CD4-positive, alpha-beta T cell treated with Interferon alpha-2 for 1 hour (primary cell): ENCODE measurements around the gene EGFR.

Source experiments
- DNase-seq, 2 donors: peaks; one replicate each; pipeline ENCODE4 v3.0.0-alpha.2; 2020 to 2022

The EGFR gene

DNA sequence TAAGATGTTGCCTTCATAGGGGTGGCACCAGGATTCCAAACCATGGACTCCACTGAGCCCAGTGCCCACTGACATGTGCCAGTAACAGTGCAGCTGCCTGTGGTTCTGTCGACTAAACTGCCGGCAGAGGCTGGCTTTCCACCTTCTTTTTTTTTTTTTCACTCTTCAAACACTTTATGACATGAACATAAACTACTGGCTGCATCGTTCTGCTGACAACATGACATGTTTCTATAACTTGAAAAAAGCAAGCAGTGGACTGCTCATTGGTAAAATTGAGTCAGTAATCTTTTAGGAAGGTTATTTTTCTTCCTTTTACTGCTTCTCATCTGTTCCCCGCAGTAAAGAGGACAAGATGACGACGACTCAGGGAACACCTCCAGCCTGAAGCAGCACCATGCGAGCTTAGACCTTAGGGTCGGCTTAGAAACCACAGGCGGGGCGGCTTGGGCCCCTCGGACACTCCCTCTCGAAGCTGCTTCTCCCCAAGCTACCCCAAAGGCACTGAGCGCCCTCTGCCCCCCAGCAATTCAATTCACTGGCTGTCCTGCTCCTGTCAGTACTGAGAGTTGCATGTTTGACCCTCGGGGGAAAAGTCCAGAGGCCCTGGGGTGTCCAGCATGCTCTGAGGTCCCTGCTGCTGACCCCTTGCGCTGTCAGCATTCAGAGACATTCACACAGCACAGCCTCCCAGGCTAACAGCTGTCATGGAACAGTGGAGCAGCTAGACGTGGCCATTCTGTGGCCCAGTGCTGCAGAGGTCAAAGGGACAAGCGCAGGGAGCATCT is 112.5 kb downstream of the EGFR start:
- no peak for DNase-seq

DNA sequence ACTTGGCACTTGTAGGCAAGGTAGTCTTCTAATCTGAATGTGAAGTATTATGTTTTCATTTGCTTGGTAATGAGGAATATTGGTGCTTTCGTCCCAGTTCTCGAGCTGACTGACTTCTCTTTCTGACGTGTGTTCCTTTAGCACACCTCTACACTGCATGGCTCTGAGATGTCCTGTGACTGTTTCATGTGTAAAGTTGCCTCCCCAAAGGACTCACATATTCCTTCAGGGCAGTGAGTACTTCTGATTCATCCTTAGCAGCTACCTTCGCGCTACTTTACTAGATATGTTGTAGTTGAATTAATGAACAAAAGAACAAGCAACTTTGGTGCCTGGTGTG is 113.7 kb downstream of the EGFR start:
- DNase-seq = no peak

DNA sequence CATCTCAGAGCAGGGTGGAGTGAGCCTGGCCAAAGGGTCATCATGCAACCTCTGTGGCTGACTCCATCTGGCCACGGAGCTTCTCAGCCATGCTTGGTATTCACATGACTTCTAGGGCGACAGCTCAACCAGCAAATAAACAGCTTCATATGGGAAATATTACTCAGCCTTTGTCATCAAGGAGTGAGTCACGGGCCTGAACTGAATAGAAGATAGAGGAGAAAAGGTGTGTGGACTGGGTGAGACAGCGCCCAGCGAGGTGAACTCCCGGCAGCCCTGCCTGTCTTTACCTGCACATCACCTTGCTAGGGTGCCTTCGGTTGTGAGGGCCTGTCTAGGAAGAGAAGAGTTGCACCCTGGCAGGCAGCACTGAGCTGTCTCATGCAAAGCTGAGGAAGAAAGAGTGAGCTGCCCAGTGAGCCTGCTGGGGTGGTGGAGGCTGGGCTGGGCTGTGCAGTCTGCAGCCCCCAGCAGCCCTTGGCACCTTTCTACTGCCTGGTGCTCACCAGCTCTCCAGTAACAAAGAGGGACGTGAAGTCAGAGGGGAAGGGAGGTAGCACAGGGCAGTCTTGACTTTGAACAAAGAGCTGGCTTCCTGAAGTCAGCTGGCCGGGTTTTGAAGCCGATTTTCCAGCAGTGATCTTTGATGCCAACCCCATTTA is 114.2 kb downstream of the EGFR start:
- no peak for DNase-seq

DNA sequence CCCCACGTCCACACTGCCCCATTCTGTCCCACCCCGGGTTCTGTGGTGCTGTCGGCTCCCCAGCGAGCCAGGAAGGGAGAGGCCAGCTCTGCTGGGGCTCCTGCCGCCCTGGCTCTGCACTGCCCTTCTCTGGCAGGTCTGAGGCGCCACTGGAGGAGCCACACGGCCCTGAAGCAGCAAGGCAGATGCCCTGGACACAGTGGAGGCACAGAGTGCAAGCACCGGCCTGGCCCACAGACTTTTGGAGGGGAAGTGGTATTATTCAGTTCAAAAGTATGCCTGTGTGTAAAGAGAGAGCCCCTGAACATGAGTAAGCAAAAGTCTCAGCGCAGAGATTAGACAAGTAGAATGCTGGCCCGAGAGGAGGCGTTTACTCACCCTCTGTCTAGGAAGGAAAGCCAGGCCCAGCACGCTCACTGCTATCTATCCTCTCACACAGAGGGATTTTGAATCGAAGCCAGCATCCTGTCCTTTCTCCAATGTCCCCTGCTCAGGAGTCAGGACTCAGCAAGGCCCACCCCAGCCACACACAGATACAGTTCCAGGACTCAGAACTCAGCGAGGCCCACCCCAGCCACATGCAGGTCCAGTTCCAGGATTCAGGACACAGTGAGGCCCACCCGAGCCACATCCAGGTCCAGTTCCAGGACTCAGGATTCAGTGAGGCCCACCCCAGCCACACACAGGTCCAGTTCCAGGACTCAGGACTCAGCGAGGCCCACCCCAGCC is 115.0 kb downstream of the EGFR start:
- DNase-seq = no peak

DNA sequence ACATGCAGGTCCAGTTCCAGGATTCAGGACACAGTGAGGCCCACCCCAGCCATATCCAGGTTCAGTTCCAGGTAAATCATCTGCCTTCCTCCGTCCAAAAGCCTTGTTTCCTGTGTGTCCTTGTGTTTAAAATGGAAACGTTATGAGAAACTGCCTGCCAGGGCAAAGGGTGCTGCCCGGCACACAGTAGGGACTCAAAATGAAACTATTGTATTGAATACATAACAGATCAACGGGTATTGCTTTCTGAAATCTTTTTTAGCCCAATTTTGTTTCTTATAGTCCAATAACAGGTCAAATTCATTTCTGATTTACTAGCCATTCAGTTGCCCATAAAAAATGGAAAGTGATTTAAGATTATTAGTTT is 115.5 kb downstream of the EGFR start:
- DNase-seq = no peak

DNA sequence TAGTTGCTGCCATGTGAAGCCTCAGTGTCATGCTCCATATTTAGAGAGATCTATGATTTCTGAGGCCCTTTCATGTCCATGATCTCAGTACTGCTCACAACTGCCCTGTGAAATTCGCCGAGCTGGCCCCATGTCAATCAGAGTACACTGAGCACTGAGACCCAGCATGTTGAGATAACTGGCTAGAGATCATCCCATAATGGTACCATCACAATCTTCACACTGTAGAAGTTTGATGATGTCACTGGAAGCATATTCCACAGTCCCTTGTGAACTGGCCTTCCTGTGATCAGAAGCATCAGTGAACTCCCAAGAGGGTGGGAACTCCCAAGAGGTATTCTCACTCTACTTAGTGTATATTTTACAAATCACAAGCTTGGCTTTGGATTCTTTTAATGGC is 116.0 kb downstream of the EGFR start:
- no peak for DNase-seq

DNA sequence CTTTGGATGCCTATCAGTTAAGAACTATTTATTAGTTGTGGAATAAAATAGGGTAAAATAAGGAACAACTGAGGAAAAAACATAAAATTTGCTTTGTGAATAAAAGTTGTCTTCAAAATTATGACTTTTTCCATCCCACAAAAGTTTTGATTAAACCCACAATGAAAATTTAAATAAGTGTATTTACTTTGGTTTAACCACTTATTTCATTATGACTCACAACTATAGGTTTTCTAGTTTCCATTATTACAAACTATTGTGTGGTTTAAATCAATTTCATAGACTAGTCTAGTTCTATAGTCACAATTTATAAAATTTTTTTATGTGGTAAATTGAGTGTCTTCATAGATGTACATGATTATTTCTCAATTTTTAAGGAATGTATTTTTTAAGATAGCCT is 116.6 kb downstream of the EGFR start:
- no peak for DNase-seq

DNA sequence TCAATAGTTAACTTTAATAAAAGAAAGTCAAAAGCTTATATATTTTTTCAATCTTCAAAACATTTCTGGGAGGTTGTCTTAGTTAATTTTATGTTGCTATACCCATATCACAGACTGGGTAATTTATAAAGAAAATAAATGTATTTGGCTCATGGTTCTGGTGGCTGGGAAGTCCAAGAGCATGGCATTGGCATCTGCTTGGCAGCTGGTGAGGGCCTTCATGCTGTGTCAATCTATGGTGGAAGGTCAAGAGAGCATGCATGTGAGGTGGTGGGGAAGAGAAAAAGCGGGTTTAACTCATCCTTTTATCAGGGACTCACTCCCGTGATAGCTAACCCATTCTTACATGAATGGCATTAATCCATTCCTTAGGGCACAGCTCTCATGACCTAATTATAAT is 119.8 kb downstream of the EGFR start:
- no peak for DNase-seq

DNA sequence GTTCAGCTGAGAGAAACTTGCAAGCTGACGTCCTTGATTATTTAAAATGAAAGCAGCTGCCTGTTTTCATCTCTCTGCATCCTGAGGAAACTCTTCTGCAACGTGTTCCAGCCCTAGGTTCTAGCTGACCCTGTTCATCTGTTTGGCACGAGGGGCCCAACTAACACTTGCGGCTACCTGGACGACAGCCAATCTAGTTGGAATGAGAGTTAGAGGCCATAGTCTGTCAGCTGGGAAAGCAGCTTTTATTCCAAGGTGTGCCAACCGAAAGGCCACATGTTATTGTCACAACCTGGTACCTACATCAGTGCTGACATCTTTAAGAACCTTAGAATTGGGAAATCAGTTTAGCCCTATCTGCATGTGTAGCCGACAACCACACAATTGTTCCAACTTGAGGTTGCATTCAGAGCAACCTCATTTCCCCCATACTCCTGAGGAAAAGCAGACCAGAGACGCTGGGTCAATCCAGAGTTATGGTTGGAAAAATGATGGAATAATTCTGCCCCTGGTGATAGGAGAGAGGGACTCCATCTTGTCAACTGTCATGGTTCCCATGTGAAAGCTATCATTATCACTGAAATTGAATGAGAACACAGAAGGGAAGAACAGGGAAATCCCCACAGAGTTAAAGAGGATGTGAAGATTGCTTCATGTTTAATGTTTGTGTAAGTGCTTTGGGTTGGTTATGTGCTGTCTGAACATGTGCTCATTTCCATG is 121.6 kb downstream of the EGFR start:
- DNase-seq = no peak

DNA sequence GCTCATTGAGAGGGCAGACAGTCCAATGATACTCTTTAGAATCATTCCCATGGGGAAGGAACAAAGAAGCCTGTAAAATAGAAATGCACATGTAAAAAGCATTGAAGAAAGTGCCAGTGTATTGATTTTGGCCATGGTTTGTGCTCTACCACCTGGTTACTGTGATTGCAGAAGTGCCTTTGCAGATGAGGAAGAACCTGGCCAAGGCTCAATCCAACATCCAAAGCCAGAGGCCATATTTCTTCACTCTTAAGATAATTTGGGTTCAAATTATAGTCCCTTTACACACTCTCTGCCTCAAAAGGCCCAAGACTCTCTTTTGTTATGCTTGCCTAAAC is 122.1 kb downstream of the EGFR start:
- DNase-seq = no peak

DNA sequence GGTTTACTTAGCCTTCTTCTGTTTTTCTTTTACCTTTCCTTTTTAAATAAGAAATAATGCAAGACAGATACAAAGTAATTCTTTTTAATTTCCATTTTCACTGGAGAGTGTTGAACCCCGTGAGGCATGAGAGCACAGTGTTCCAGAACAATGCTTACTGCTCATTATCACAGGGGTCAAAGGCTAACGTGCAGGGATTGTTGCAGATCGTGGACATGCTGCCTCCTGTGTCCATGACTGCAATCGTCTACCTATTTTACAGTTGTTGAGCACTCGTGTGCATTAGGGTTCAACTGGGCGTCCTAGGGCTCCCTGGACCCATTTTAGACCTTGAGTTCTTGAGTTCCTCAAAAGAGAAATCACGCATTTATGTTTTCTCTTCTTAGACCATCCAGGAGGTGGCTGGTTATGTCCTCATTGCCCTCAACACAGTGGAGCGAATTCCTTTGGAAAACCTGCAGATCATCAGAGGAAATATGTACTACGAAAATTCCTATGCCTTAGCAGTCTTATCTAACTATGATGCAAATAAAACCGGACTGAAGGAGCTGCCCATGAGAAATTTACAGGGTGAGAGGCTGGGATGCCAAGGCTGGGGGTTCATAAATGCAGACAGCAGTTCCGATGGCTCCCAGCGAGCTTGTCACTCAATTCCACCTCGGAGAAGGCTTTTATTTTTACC is 124.2 kb downstream of the EGFR start:
- DNase-seq = no peak

DNA sequence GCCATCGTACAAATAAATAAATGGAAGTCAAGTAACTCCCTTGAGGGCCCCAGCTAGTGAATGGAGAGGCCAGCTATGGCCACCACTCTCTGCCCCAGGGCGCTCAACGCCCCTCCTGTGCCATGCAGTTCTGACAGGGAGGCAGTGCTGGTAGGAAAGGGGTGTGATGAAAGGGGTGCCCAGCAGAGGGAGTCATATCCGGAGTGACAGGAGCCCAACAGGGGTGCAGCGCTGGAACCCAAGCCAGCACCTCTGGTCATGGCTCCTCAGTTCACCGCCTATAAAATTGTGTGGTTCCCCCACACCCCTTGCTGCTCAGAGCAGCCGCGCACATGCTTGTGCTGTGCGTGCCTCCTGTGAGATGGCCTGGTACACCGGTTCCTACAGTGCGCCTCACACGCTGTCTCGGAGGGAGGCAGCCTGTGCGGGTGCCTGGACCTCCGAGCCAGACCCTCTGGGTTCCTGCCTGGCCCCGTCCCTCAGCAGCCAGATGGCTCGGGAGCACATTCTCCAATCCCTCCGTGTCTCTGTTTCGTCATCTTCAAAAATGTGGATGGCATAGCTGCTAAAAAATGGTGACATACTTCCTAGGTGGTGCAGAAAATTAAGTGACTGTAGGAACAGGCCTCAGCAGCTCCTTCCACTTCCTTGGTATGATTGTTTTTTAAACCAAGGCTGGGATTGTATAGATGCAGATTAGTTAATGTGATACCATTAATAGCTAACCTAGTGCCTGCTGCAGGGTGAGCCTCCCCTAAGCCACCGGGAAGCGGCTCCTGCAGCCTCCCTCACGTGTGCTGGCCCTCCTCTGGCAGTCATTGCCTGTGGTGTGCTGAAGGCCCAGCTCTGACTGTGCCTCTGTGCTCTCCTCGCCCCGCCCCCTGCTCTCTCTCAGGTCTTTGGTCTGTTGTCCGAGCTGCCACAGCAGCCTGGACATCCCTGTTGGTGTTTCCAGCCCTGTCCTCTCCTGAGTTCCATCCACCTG is 125.8 kb downstream of the EGFR start:
- DNase-seq = no peak

DNA sequence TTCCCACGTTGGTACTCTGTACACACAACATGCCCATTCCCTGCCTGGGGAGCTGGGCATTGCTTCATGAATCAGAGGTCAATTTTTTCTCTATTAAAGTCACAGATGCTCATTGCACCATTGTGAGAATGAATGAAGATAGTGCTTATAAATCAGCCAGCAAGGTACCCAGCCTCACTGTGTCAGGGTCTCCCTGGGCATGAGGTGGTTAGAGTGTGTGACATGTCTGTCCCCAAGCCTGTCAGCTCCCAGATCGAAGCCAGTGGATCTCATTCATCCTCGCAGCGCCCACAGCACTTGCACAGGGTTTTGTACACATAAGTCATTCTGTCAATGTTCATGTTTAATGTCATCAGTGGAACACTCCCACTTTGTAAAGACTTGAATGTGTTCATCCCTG is 126.8 kb downstream of the EGFR start:
- DNase-seq = no peak

DNA sequence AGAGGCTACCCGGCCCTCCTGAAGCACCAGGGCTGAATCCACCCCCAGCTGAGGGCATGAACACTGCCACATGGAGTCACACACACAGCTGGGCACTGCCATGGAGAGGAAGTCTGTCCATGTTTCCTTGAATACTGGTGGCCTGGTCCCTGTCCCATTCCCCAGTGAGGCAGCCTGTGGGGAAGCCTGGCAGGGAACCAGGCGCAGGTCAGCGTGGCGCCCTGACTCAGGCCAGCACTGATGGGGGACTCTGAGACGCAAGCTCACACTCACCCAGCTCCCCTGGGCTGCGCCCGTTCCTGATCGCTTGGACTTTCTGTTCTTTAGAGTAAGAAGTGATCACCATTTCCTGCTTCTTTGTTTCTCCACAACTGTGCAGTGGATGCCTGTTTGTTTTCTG is 128.3 kb downstream of the EGFR start:
- no peak for DNase-seq

DNA sequence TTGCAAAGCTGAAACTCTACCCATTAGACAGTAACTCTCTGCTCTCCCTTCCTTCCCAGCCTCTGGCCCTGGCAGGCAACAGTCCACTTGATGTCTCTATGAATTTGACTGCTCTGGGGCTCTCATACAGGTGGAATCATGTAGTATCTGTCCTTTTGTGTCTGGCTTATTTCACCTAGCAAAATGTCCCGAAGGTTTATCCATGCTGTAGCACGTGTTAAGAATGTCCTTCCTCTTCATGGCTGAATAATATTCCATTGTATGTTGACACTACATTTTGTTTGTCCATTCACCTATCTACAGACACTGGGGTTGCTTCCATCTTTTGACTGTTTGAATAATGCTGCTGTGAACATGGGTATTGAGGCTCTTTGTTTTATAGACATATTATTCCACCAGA is 128.9 kb downstream of the EGFR start:
- DNase-seq = no peak

DNA sequence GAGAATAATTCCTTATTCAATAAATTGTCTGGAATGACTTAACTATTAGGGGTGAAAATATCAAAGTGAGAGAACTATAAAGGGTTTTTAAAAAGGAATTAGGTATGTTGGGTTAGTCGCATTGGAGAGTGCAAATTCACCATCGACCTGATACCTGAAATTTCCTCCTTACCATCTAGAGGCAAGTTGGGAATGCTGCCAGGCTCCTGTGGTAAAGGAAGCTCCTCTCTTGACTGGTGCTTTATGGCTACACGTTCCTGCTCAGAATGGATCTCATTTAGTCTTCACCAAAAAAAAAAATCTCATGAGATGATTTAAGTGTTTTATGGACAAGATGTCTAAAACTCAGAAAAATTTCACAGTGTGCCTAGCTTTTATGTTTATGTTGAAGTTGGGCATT is 129.8 kb downstream of the EGFR start:
- DNase-seq = no peak

DNA sequence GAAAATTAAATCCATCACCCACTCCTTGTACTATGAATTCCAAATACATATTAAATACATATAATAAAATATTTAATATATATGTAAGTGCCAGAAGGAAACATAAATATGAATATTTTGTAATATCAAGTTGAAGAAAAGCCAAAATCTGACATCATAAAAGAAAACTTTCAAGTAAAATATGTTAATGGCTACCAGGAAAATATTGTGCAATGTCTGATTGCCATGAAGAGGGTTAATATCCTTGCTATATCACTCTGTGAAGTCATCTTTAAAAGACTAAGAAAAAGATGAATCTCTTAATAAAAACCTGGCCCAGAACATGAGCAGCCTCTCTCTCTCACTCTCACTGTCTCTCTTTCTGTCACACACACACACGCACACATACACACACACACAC is 130.2 kb downstream of the EGFR start:
- DNase-seq = no peak

DNA sequence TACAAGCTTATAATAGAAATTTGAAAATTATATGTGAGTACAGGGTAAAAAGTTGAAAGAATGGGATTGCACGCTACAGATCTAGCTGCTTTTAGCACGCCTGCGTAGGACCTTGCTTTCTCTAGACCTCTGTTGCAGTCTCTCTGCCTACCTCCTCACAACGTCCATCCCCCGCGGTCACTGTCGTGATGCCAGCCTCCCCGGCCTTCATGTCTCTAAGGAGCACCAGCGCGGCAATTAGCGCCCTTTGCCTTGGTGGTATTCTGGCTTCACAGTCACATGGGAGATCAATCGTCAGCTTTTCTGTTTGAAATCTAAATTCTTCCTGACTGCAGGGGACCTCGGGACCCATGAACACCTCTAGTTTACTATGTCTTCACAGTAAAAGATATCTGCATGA is 131.3 kb downstream of the EGFR start:
- DNase-seq = no peak

DNA sequence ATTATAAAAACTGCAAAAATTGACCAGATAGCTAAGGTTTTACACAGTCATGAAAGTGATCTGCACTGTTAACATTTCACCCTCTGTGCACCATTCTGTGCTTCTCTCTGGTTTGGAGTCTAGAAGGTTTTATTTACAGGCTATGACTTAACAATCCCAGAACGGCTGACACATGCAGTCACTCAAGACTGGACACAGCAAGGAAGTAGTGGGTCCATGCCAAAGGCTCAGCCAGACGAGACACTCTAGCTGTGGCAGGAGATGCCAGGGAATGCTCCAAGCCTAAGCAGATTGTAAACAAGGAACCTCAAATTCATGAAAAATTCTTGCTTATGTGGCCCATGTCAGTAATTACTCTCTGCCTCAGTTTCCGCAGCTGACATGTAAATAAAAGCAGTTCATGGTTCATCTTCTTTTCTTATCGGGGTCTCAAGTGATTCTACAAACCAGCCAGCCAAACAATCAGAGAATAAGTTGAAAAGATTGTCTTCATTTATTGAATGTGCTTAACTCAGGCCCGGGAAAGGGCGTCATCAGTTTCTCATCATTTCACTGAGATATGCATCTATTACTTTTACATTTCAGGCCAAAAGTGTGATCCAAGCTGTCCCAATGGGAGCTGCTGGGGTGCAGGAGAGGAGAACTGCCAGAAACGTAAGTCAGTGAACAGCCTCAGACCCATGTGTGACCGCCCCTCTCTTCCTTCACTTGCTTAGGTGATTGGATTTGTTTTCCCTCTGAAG is 132.1 kb downstream of the EGFR start:
- no peak for DNase-seq

DNA sequence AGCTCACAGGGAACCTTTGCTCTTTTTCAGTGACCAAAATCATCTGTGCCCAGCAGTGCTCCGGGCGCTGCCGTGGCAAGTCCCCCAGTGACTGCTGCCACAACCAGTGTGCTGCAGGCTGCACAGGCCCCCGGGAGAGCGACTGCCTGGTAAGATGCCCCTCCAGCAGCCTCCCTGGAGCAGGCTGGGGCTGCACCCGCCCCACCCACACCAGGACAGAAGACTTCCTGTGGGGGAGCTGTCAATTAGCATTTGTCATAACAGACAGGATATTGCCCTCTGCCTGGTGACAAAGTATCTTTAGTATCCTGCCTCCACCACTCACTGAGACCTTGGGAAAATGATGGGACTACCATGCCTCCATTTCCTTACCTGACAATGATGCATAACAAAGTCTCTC is 133.7 kb downstream of the EGFR start:
- DNase-seq = no peak

DNA sequence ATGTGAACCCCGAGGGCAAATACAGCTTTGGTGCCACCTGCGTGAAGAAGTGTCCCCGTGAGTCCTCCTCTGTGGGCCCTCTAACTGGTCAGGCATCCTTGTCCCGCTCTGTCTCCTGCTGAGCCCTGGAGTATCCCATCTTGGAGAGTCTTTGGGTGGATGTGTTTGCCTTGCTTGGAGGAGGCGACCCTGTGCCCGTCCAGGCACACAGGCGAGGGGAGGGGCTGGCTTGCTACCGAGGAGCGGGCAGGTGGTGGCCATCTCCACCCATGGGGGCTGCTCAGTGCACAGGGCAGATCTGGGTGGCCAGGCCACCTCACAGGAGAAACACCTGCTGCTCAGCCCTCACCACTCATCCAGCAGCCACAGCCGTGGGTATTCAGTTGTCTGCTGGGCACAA is 135.3 kb downstream of the EGFR start:
- no peak for DNase-seq
